Measurements from ENCODE around the gene TTC34.
"Not testable (repeated sequence)": the region's sequence is repeated elsewhere in the genome, so short reads cannot be mapped to it uniquely, and the experiment has no call there.

Gene TTC34

GRCh38 chr1:2655598-2656434, 145.7 kb downstream of the TTC34 start:
- not testable (repeated sequence) for DNase-seq

DNA sequence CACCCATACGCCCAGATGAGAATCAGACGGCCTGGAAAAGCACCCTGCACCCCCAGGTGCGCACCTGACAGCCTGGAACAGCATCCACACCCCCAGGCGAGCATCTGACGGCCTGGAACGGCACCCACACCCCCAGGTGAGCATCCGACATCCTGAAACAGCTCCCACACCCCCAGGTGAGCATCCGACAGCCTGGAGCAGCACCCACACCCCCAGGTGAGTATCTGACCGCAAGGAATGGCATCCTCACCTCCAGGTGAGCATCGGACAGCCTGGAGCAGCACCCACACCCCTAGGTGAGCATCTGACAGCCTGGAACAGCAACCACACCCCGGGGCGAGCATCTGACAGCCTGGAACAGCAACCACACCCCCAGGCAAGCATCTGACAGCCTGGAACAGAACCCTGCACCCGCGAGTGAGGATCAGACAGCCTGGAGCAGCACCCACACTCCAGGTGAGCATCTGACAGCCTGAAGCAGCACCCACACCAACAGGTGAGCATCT, 147.0 kb downstream of the TTC34 start:
- not testable (repeated sequence) for DNase-seq

- DNase-seq, result not testable (repeated sequence)
Measured at GRCh38 chr1:2653741-2654442, 147.6 kb downstream of the TTC34 start.

GRCh38 chr1:2652926-2653571, 148.4 kb downstream of the TTC34 start:
- DNase-seq, result not testable (repeated sequence)

GRCh38 chr1:2652152-2652925, 149.2 kb downstream of the TTC34 start:
- not testable (repeated sequence) for DNase-seq

- no peak for DNase-seq
Measured at GRCh38 chr1:2650967-2651645, 150.4 kb downstream of the TTC34 start.

DNA sequence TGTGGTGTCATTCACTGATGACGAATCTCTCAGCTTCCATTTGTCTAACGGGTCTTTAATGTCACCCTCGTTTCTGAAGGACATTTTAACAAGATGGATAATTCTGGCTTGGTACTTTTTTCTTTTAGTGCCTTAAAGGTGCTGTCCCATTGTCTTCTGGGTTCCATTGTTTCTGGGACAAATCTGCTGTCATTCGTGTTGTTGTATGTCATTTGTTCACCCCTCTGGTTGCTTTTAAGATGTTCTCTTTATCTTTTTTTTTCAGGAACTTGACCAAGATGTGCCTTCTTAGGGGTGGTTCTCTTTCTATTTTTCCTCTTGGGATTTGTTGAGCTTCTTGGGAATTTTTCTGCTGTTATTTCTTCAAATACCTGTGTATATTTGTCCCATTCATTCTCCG, 154.7 kb downstream of the TTC34 start:
- no peak for DNase-seq

DNA sequence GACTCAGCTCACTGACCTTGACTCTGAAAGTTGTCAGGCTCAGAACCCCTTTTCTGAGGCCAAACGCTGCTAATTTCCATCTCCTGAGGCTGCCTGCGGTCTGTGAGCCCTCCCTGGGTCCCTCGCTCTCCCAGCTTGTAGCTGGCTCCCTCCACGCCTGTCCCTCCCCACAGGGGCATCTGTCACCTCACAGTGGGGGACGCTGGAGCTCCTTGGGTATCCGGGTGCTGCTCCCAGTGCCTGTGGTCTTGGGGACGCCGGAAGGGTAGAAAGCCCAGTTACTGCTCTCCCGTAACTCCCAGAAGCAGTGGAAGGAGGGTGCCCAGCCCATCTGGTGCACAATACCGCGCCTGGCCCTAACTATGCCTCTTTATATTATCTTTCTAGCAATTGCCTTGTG, 155.7 kb downstream of the TTC34 start:
- no peak for DNase-seq

DNA sequence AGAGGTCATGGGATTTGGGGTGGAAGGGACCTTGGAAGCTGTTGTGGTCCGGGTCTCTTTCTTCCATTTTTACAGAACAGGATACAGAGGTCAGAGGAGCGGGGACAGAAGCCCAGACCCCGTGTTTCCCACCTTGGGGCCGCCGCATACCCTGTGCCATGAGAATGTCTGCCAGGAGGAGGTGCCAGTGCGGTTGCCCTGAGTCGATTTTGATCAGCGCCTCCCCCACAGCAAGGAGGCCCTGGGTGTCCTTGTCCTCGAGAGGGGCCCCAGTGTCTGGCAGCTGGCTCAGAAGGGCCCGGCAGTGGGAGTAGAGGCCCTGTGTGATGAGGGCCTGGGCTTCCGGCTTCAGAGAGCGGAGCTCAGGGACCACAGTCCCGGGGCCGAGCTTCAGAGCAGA, 156.3 kb downstream of the TTC34 start:
- no peak for DNase-seq

GRCh38 chr1:2644591-2645101, 156.8 kb downstream of the TTC34 start:
- no peak for DNase-seq

DNA sequence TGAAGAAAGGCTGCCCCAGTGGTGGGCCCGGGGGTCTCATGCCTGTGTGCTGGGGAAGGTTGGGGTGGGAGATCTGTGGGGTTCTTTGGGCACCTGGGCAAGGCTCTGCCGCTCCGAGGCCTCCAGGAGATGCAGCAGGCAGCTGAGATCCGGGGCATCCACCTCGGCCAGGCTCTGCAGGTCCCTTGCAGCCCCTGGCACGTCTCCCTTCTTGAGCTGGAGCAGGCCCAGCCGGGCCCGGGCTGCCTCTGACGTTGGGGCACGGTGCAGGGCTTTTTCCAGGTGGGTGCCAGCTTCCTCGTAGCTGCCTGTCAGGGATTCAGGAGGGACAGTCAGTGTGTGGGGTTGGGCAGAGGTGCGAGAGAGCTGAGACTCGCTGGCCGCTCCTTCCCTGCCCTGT, 157.3 kb downstream of the TTC34 start:
- no peak for DNase-seq

DNA sequence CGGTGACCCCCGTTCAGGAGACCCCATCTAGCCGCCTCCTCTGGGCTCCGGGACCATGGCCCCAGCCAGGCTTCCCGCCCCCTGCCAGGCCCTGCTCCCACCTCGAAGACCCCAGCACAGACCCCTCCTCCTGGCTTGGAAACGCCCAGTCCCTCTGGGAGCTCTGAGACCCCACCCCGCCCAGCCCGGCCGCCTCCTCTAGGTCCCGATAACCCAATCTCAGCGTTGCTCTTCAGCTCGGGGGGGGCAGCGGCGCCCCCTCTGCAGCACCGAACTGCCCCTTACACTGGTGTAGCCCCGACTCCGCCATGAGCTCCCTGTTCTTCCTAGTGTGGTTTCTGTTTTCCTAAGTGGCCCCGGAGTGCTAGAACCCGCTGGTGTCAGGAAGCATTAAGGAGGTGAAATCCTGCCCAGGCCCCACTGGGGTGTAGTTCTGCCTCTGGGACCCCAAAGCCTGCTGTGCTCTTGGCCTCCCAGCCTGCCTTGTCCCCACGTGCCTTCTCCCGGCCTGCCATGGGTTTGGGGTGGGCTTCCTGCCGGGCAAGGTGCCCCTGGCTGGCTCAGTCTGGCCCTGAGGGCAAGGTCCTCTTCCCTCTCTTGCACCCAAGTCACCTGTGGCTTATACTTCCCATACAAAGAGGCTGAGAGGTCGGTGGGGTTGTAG, 157.9 kb downstream of the TTC34 start:
- DNase-seq, result no peak

- peak; percentile 93 for DNase-seq
Measured at GRCh38 chr1:2642560-2643413, 158.7 kb downstream of the TTC34 start.

DNA sequence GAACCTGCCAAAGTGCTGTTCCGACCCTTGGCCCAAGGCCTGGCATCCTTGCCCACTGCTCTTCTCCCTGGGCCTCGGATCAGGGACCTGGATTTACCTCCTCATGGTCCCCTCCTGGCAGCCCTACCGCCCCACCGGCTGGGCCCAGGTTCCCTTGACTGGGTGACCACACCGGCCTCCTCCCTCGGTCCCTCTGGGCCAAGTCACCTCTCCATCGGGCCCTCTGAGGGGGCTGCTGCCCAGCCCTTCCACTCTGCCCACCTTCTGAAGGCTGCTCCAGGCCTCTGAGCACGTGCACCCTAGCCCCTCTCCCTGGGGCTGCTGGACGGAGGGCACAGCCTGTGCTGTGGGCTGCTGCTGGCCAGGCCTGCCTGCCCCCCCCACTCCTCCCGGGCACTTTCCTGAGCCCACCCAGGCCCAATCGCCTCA, 159.3 kb downstream of the TTC34 start:
- DNase-seq, result no peak

GRCh38 chr1:2641381-2642130, 159.9 kb downstream of the TTC34 start:
- DNase-seq, result no peak

- DNase-seq, result no peak
Measured at GRCh38 chr1:2640626-2641025, 160.9 kb downstream of the TTC34 start.

GRCh38 chr1:2639607-2640521, 161.6 kb downstream of the TTC34 start:
- DNase-seq, result peak; percentile 21

DNA sequence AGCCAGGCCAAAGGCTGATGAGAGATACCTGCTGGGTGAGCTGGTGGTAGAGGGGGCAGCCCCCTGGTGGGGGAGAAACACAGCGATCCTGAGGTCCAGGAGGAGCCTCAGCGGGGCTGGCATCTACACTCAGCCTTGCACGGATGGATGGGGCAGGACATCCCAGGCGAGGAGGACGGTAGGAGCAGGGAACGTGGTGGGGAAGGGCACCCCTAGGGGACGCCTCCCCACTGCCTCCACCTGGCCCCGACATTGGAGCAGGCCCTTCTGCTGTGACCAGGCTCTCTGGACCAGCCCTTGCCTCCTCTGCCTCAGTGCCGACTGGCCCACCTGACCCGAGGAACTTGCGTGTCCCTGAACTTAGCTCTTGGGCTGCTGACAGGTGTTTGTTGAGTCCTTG, 162.3 kb downstream of the TTC34 start:
- no peak for DNase-seq
